Neural progenitor cell (in vitro differentiated cells): ENCODE data around the gene RIPOR1.

Experiments
- EZH2 ChIP-seq: fragments of 200-600 bp; sonication (generic); IDR thresholded peaks from 2 replicates; pipeline ENCODE4 v1.6.1; 2017; ENCODE audit warnings: antibody characterized with exemption, mild to moderate bottlenecking, moderate library complexity
- EZH2phosphoT487 ChIP-seq: fragments of 200-600 bp; sonication (generic); IDR thresholded peaks from 2 replicates; pipeline ENCODE4 v1.6.1; 2017; ENCODE audit warnings: antibody characterized with exemption
- TF ChIP-seq, protein P1 (sequence below): fragments of 200-600 bp; sonication (generic); IDR thresholded peaks from 2 replicates; pipeline ENCODE4 v1.5.1; 2017; ENCODE audit warnings: antibody characterized with exemption, mild to moderate bottlenecking

DNA sequence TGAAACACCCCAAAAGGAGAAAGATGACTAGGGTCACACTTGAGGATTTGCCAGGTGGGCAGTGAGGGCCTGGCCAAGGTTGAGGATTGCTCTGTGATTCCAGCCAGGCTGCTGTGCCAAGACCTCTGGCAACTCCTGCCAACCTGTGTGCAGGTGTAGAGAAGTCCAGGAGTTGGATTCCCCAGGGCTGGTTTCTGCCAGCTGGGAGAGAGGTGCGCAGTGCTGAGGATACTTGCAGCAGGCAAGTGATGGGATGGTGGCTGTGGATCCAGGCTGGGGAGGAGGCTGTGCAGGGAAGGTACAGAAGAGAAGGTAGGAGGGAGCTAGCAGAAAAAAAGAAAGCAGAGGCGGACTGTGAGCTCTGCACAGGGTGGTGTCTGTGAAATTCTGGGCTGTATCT is 6.6 kb downstream of the RIPOR1 start:
- no peak for TF ChIP-seq EZH2phosphoT487
- TF ChIP-seq, protein P1, sequence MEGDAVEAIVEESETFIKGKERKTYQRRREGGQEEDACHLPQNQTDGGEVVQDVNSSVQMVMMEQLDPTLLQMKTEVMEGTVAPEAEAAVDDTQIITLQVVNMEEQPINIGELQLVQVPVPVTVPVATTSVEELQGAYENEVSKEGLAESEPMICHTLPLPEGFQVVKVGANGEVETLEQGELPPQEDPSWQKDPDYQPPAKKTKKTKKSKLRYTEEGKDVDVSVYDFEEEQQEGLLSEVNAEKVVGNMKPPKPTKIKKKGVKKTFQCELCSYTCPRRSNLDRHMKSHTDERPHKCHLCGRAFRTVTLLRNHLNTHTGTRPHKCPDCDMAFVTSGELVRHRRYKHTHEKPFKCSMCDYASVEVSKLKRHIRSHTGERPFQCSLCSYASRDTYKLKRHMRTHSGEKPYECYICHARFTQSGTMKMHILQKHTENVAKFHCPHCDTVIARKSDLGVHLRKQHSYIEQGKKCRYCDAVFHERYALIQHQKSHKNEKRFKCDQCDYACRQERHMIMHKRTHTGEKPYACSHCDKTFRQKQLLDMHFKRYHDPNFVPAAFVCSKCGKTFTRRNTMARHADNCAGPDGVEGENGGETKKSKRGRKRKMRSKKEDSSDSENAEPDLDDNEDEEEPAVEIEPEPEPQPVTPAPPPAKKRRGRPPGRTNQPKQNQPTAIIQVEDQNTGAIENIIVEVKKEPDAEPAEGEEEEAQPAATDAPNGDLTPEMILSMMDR = no peak
- TF ChIP-seq EZH2 = no peak
